ENCODE results near the gene MUCL3. TPM values are rescaled to one million over a fixed set of nuclear protein-coding genes. Genes with fewer than 3 reads are reported as not detected.

Gene MUCL3
- total and polyA plus RNA-seq, 3 donors from 2014 or later, result 0.19 to 0.45 TPM; not detected in 1

DNA sequence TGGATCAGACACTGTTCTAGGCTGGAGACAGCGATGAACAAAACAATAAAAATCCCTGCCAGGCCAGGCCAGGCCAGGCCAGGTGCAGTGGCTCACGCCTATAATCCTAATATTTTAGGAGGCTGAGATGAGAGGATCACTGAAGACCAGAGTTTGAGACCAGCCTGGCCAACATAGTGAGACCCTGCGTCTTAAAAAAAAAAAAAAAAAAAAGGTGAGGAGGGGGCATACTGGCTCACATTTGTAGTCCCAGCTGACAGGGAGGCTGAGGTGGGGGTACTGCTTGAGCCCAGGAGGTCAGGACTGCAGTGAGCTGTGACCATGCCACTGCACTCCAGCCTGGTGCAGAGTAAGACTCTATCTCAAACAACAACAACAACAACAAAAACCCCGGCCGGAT lies 4.5 kb downstream of the MUCL3 start:
- H3K27me3 ChIP-seq, result no peaks in the 10 kb centered on the region
- H3K27ac ChIP-seq, result no peak overlapping the region
- H3K36me3 ChIP-seq (ENCODE audit: low read depth, missing control alignments), result no peaks in the 10 kb centered on the region
- DNase-seq, result no peak
- H3K4me3 ChIP-seq, result no peak overlapping the region
- intact Hi-C loops (cut with DNase I; ENCODE audit: low total_unique reads), result no loop called here
- no peaks in the 10 kb centered on the region for H3K9me3 ChIP-seq
- 96 to 97% methylated on average over 5 of the region's 5 CpGs for WGBS, 2 donors
- TF ChIP-seq, protein P1, sequence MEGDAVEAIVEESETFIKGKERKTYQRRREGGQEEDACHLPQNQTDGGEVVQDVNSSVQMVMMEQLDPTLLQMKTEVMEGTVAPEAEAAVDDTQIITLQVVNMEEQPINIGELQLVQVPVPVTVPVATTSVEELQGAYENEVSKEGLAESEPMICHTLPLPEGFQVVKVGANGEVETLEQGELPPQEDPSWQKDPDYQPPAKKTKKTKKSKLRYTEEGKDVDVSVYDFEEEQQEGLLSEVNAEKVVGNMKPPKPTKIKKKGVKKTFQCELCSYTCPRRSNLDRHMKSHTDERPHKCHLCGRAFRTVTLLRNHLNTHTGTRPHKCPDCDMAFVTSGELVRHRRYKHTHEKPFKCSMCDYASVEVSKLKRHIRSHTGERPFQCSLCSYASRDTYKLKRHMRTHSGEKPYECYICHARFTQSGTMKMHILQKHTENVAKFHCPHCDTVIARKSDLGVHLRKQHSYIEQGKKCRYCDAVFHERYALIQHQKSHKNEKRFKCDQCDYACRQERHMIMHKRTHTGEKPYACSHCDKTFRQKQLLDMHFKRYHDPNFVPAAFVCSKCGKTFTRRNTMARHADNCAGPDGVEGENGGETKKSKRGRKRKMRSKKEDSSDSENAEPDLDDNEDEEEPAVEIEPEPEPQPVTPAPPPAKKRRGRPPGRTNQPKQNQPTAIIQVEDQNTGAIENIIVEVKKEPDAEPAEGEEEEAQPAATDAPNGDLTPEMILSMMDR (IDR thresholded peaks at IDR 0.05), result no peak
- no peak for TF ChIP-seq POLR2A (IDR thresholded peaks at IDR 0.05)
- H3K4me1 ChIP-seq, result no peaks in the 10 kb centered on the region

DNA sequence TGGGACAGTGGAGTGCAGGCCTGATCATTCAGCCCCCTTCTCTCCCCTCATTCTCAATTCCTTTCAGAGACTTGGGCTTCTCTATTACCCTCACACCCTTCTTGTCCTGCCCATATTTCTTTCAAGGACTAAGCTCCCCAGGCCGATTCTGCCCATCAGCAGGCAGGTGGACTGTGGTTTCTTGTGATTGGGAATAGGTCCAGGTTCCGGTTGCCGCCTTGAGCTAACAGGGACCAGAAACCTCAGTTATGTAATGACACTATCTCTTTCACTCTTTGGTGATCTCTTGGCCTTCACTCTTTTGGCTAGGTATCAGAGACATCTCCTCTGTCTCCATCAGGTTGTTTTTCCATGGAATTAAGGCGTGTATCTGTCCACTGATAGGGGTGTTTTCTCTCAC lies 6.5 kb downstream of the MUCL3 start:
- Histone ChIP-seq H3K27me3 (no peaks in the 10 kb centered on the region), H3K27ac (no peak overlapping the region), H3K4me3 (no peak overlapping the region), H3K9me3 (no peaks in the 10 kb centered on the region), H3K4me1 (no peaks in the 10 kb centered on the region), H3K36me3 (ENCODE audit: low read depth, missing control alignments) (no peaks in the 10 kb centered on the region)
- 84 to 93% methylated on average over 4 of the region's 4 CpGs for WGBS, 2 donors
- TF ChIP-seq POLR2A (IDR thresholded peaks at IDR 0.05), result no peak
- TF ChIP-seq, protein P1 (IDR thresholded peaks at IDR 0.05), result no peak
- intact Hi-C loops (cut with DNase I; ENCODE audit: low total_unique reads), result no loop called here
- DNase-seq, result no peak

DNA sequence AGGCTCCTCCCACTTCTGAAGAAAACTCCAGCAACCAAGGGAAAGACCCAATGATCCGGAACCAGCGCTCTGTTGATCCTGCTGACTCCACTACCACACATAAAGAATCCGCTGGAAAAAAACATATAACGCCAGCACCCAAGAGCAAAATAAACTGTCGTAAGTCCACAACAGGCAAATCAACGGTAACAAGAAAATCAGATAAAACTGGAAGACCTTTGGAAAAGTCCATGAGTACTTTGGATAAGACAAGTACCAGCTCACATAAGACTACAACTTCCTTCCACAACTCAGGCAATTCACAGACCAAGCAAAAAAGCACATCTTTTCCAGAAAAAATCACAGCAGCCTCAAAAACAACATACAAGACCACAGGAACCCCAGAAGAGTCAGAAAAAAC lies 8.0 kb downstream of the MUCL3 start:
- intact Hi-C loops (cut with DNase I; ENCODE audit: low total_unique reads), result no loop called here
- Histone ChIP-seq H3K27ac (no peak overlapping the region), H3K4me3 (no peak overlapping the region), H3K9me3 (no peaks in the 10 kb centered on the region), H3K4me1 (no peaks in the 10 kb centered on the region), H3K27me3 (no peaks in the 10 kb centered on the region), H3K36me3 (ENCODE audit: low read depth, missing control alignments) (no peaks in the 10 kb centered on the region)
- DNase-seq, result no peak
- WGBS, 2 donors, result 95 to 98% methylated on average over 6 of the region's 6 CpGs
- TF ChIP-seq POLR2A (IDR thresholded peaks at IDR 0.05), result no peak
- TF ChIP-seq, protein P1 (IDR thresholded peaks at IDR 0.05), result no peak

DNA sequence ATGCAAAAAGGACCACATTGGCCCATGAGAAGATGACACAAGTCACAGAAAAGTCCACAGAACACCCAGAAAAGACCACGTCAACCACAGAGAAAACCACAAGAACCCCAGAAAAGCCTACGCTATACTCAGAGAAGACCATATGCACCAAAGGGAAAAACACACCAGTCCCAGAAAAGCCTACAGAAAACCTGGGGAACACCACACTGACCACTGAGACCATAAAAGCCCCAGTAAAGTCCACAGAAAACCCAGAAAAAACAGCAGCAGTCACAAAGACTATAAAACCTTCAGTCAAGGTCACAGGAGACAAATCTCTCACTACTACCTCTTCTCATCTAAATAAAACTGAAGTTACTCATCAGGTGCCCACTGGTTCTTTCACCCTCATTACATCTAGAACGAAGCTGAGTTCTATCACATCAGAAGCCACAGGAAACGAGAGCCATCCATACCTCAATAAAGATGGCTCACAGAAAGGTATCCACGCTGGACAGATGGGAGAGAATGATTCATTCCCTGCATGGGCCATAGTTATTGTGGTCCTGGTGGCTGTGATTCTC lies 11.2 kb downstream of the MUCL3 start:
- Histone ChIP-seq H3K4me1 (peaks cover 7% of the 10 kb centered on the region), H3K27ac (no peak overlapping the region), H3K36me3 (ENCODE audit: low read depth, missing control alignments) (no peaks in the 10 kb centered on the region), H3K9me3 (no peaks in the 10 kb centered on the region), H3K27me3 (no peaks in the 10 kb centered on the region), H3K4me3 (no peak overlapping the region)
- no peak for TF ChIP-seq POLR2A (IDR thresholded peaks at IDR 0.05)
- TF ChIP-seq, protein P1 (IDR thresholded peaks at IDR 0.05), result no peak
- intact Hi-C loops (cut with DNase I; ENCODE audit: low total_unique reads), result no loop called here
- 83 to 95% methylated on average over 5 of the region's 5 CpGs for WGBS, 2 donors
- DNase-seq, result no peak
